PC-3 (cell line): ENCODE measurements around the gene RLN1.

Source experiments
- CTCF ChIP-seq: fragments of 300-600 bp; sonication (generic); conservative IDR thresholded peaks from 2 replicates; pipeline ENCODE4 v1.5.1; 2017; ENCODE audit warnings: antibody characterized with exemption, low read depth, mild to moderate bottlenecking, low read length
- EZH2 ChIP-seq: fragments of 300-600 bp; sonication (generic); IDR thresholded peaks from one replicate; pipeline ENCODE4 v1.6.1; 2017; ENCODE audit warnings: antibody characterized with exemption, mild to moderate bottlenecking, low read length; ENCODE audit not compliant: unreplicated experiment
- EZH2phosphoT487 ChIP-seq: fragments of 300-600 bp; sonication (generic); IDR thresholded peaks from 2 replicates; pipeline ENCODE4 v1.6.1; 2018; ENCODE audit warnings: mild to moderate bottlenecking, antibody characterized with exemption, low read length, borderline replicate concordance

- TF ChIP-seq CTCF (peak; percentile 41), EZH2 (no peak), EZH2phosphoT487 (no peak)
Observed at GRCh38 chr9:5321058-5321457, 18.6 kb downstream of the RLN1 start.
